Colonic mucosa (tissue), 4 donors: Measurements from ENCODE around the gene LYSMD4. TPM values are rescaled to one million over a fixed set of nuclear protein-coding genes. Genes with fewer than 3 reads are reported as not detected.

Experiments used
- DNase-seq: peaks from one replicate; pipeline ENCODE4 v3.0.0-alpha.2; 2020
- H3K27ac ChIP-seq: fragments of 200-600 bp; one replicate; pipeline ENCODE4 v1.8.0; 2021
- H3K27me3 ChIP-seq: fragments of 200-600 bp; one replicate; pipeline ENCODE4 v1.8.0; 2021
- H3K36me3 ChIP-seq: fragments of 200-600 bp; one replicate; pipeline ENCODE4 v1.8.0; 2021
- H3K4me1 ChIP-seq: fragments of 200-600 bp; one replicate; pipeline ENCODE4 v1.8.0; 2021; ENCODE audit warnings: mild to moderate bottlenecking
- H3K4me3 ChIP-seq: fragments of 200-600 bp; one replicate; pipeline ENCODE4 v1.8.0; 2021
- H3K9ac ChIP-seq, 2 donors: one replicate each; pipeline ENCODE4 v1.7.0; 2013; ENCODE audit warnings: control low read depth in 2 of 2, low read depth in 2 of 2, low read length in 2 of 2
- H3K9me3 ChIP-seq: fragments of 200-600 bp; one replicate; pipeline ENCODE4 v1.8.0; 2021
- CTCF ChIP-seq: fragments of 200-600 bp; IDR thresholded peaks from one replicate; pipeline ENCODE4 v1.8.0; 2022; ENCODE audit warnings: antibody characterized with exemption, mild to moderate bottlenecking
- intact Hi-C: fragments of 100-400 bp; cut with DNase I; formaldehyde crosslinking; loops from one replicate; pipeline ENCODE4 v1.14.1; 2022
- total RNA-seq, 2 donors: library from RNA; stranded (reverse); fragmentation: NEBNext Ultra II Directional in 1 of 2; extraction: Animal tissue kit (Norgen Biotek cat#: 25700) in 1 of 2; gene quantifications; one replicate each; pipeline ENCODE4 v1.2.1, GENCODE V29; 2021
- donor health status: healthy.
- donor health status: DM: no; HTN: no; CAD: no.
- donor health status: DM: no; HTN: no; CAD: no.

Gene LYSMD4
- total RNA-seq, 2 donors from 2014 or later: 8.2 to 9.1 TPM

DNA sequence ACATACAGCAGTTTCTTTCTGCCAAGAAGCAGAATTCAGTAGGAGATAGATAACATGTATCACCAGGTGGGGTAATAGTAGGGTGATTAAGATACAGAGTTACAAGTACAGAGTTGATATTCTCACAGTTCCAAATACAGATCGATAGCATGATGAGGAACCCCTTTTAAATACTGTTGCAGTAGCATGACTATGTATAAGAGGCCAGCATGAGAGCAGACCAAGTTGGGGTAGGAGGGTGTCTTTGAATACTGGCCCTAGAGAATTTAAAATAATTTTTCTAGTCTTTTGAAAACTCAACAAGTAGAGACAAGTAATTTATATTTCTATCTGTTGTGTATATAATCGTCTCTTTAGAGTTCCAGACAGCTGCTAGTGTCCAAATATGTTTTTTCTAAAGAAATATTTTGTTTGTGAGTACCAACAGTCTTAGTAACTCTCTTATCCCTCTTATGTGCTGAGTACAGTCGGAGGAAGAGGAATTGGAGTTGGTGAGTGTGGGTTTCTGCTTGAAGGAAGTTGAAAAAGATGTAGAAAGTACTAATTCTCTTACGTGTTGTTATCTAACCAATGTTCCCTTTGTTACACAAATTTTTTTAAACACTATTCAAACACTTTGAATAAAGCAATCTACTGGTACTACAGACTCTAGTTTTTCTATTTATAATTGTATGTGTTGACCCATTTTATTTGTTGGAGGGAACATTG, 30.2 kb downstream of the LYSMD4 start:
- H3K4me1 ChIP-seq: peaks cover under 1% of the 10 kb centered on the region
- no peaks in the 10 kb centered on the region for H3K27me3 ChIP-seq
- no peaks in the 10 kb centered on the region for H3K36me3 ChIP-seq
- no peak overlapping the region for H3K27ac ChIP-seq
- intact Hi-C loops: loop anchor here (10.0 kb wide), 1 partner anchor 298 kb away; no protein-coding TSS in a partner anchor
- H3K4me3 ChIP-seq: no peak overlapping the region
- no peaks in the 10 kb centered on the region for H3K9me3 ChIP-seq
- no peak overlapping the region for H3K9ac ChIP-seq
- no peak for TF ChIP-seq CTCF
- DNase-seq: no peak

DNA sequence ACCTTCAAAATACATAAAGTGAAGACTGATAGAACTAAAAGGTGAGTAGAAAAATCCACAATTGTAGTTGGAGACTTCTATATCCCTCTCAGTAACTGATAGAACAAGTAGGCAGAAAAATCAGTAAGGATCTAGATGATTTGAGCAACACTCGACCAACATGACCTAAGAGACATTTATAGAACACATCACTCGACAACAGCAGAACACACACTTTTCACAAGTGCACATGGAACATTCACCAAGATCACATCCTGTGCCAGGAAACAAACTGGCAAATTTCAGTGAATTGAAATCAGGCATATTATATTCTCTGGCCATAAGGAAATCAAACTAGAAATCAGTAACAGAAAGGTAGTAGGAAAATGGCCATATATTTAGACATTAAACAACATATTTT, 37.1 kb downstream of the LYSMD4 start:
- no peaks in the 10 kb centered on the region for H3K36me3 ChIP-seq
- no peak for TF ChIP-seq CTCF

GRCh38 chr15:99692825-99693224, 40.4 kb downstream of the LYSMD4 start:
- TF ChIP-seq CTCF: no peak
- no peaks in the 10 kb centered on the region for H3K9me3 ChIP-seq
- no peak overlapping the region for H3K27ac ChIP-seq
- no peak overlapping the region for H3K4me3 ChIP-seq
- H3K4me1 ChIP-seq: no peaks in the 10 kb centered on the region
- H3K27me3 ChIP-seq: no peaks in the 10 kb centered on the region
- no peak overlapping the region for H3K9ac ChIP-seq
- intact Hi-C loops: no loop called here
- no peak for DNase-seq
- no peaks in the 10 kb centered on the region for H3K36me3 ChIP-seq

More for the DNA sequence above, 37.1 kb downstream of the LYSMD4 start:
- intact Hi-C loops: no loop called here
- Histone ChIP-seq H3K4me1 (no peaks in the 10 kb centered on the region), H3K9ac (no peak overlapping the region), H3K4me3 (no peak overlapping the region), H3K27ac (no peak overlapping the region), H3K9me3 (no peaks in the 10 kb centered on the region), H3K27me3 (no peaks in the 10 kb centered on the region)
- no peak for DNase-seq

- no peak for TF ChIP-seq CTCF
- H3K4me1 ChIP-seq: no peaks in the 10 kb centered on the region
- H3K4me3 ChIP-seq: no peak overlapping the region
- no peak overlapping the region for H3K27ac ChIP-seq
- H3K36me3 ChIP-seq: no peaks in the 10 kb centered on the region
- intact Hi-C loops: no loop called here
- H3K9ac ChIP-seq: no peak overlapping the region
- no peak for DNase-seq
- no peaks in the 10 kb centered on the region for H3K27me3 ChIP-seq
- no peaks in the 10 kb centered on the region for H3K9me3 ChIP-seq
Observed at GRCh38 chr15:99686290-99686689, 46.9 kb downstream of the LYSMD4 start.

DNA sequence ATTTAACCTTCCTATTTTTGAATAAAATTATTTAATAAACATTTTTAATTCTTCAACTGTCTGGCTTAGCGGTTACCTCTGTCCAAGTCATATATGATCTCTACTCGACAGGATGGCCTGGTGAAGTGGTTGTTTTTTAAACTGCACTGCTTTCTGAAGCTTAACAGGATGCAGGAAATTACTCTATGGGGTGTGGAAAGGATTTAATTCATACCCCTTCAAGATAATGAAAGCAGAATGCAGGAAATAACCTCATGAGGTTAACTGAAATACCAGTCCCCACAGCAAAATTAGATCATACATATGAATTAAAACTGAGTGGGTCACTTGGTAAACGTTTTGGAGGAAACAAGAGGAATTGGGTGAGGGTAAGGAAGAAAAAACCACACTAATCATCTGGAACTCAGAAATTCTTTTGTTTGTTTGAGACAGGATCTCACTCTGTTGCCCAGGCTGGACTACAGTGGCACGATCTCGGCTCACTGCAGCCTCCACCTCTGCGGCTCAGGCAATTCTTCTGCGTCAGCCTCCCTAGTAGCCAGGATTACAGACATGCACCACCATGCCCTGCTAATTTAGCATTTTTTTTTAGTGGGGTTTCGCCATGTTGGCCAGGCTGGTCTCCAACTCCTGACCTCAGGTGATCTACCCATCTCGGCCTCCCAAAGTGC, 50.1 kb downstream of the LYSMD4 start:
- Histone ChIP-seq H3K4me1 (no peaks in the 10 kb centered on the region), H3K27ac (no peak overlapping the region), H3K4me3 (no peak overlapping the region), H3K9me3 (no peaks in the 10 kb centered on the region), H3K9ac (no peak overlapping the region), H3K36me3 (no peaks in the 10 kb centered on the region), H3K27me3 (no peaks in the 10 kb centered on the region)
- intact Hi-C loops: no loop called here
- no peak for DNase-seq
- TF ChIP-seq CTCF: no peak
